IPS DF 4.7 (cell line): Measurements from ENCODE around the gene DPM3.

Experiments used
- DNase-seq: peaks from one replicate; pipeline ENCODE4 v3.0.0-alpha.2; 2013; ENCODE audit warnings: low spot score; ENCODE audit errors: extremely low read depth

DPM3 gene

DNA sequence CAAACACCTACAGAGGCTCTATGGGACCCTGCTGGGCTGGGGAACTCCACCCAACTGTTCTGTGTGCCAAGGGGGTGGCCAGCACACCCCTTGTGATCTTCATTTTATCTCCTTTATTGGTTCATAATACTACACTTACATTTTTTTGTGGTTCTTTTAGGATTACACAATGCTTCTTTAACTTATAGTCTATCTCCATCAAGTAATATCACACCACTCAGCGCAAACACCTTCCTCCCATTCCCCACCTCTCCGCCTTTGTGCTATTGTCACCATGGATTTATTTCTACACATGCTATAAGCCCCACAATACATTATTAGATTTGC, 45.7 kb downstream of the DPM3 start:
- no peak for DNase-seq

GRCh38 chr1:155093911-155094621, 46.3 kb downstream of the DPM3 start:
- no peak for DNase-seq

DNA sequence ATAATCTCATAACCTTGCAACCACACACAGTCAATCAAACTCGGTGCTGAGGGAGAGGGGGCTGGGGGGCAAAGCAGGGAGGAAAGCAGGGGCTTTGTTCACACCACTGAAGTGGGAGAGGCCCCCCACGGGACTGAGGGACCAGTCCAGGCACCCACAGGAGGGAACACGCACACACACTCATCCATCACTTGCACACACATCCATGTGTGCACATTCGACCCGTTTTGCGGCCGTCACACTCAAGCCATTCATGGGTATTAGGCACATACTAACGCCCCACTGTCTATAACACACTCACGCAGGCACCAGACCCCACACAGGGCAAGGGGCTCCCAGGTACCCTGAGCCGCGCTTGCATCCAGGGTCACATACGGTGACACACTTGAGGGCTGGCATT, 47.7 kb downstream of the DPM3 start:
- no peak for DNase-seq

GRCh38 chr1:155092131-155092530, 48.2 kb downstream of the DPM3 start:
- DNase-seq: no peak

DNA sequence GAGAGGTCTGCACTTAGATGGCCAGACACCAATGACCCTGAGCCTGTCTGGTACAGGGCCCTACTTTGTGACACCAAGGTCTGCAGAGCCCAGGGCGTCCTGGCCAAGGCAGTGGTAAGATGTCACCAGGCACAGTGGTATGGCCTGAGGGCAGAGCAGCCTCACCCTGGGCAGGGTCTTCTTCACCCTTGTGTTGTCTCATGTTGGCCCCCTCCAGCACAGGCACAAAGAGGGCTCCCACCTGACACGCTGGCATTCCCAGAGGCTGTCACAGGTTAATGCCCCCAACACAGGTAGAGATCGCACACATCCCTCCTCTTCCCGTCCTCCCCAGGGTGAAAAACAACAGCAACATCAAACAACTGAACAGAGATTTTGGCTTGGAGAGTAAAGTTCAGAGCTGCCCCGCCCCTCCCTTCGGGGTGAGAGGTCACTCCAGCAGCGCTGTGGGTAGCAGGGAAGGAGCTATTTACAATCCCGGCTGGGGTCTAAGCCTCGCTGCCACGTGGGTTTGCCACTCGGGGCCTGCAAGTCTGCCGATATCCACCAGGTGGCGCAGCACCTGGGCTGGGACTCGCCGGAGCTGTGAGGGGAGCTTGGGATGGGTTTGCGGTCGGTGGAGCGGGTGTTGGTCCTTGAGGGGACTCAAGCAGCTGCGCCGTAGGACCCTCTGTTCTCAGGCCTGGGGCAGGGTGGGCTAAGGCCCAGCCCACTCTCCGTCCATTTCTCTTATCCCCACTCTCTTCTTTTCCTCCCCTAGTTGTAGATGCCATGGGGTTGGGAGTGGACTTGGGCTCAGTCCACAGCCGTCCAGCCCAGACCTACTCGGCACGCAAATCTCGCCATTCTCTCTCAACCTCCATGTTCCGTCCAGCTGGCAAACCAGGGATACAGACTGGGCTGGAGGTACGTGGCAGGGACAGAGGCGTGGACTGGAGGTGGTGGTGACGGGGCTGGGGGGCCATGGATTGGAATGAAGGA, 49.0 kb downstream of the DPM3 start:
- DNase-seq: no peak
